Activated CD4-positive, alpha-beta T cell treated with anti-CD3 and anti-CD28 coated beads, Interleukin-2, amount 50 U/mL, for 4 hours (primary cell): Measurements from ENCODE around the gene S1PR4.
A peak's percentile ranks its signal among the peaks of the same experiment; 100 is the strongest.

Experiments
- DNase-seq, 2 experiments: peaks; one replicate each; pipeline ENCODE4 v3.0.0-alpha.2; 2020

S1PR4 gene

GRCh38 chr19:3178377-3178972, at the start of gene S1PR4:
TSS of gene S1PR4 (plus strand) at chr19:3178769. CDS start at chr19:3178793, 24 bp downstream.
- peak; percentile 34 to 48 for DNase-seq

- DNase-seq, result no peak
These were observed 49.5 kb upstream of the S1PR4 start for GRCh38 chr19:3129112-3129511.

DNA sequence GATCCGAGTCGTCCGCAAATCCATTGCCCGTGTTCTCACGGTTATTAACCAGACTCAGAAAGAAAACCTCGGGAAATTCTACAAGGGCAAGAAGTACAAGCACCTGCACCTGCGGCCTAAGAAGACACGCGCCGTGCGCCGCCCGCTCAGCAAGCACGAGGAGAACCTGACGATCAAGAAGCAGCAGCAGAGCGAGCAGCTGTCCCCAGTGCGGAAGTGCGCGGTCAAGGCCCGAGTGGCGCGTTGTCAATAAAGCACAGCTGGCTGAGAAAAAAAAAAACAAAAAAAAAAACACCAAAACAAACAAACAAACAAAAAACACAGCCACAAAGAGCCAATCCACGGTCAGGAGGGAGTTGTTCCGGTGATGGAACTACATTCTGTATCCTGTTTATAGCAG, 47.4 kb upstream of the S1PR4 start:
- DNase-seq, result no peak

DNA sequence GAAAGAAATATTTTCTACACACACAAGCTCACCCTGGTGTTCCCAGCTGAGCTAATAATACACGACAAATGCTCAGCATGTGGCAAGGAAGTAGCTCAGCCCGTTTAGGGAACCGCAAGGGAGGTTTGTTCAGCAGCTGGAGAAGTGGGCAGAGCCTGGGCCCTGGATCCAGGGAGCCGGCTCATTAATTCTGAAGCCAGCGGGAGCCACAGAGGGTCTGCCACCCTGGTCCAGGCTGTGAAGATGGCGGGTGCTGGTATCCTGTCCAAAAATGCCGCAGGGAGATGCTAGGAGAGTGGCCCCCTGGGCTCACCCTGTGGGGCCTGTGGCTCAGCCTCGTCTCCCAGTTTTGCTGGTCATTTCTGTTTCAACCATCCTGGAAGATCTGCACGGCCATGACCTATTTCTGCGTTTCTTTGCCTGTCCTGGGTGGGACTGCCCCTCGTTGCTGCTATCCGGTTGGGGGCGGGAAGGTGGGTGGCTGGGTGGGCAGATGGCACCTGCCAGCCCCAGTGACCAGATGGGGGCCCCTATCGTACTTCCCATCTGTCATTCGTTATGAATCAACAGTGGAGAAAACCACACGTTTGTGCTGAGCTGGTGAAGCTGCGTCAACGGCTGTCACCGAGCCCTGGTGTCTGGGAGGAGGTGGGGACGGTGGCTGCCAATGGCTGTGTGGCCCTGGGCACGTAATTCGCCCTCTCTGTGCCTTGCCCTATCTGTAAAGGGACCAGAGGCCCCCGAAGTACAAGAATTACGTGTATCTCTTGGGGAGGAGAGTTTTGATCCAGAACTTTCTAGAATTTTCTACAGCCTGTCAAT, 45.4 kb upstream of the S1PR4 start:
- peak; percentile 69 to 72 for DNase-seq

GRCh38 chr19:3133793-3134116, 44.8 kb upstream of the S1PR4 start:
- DNase-seq, result no peak

DNA sequence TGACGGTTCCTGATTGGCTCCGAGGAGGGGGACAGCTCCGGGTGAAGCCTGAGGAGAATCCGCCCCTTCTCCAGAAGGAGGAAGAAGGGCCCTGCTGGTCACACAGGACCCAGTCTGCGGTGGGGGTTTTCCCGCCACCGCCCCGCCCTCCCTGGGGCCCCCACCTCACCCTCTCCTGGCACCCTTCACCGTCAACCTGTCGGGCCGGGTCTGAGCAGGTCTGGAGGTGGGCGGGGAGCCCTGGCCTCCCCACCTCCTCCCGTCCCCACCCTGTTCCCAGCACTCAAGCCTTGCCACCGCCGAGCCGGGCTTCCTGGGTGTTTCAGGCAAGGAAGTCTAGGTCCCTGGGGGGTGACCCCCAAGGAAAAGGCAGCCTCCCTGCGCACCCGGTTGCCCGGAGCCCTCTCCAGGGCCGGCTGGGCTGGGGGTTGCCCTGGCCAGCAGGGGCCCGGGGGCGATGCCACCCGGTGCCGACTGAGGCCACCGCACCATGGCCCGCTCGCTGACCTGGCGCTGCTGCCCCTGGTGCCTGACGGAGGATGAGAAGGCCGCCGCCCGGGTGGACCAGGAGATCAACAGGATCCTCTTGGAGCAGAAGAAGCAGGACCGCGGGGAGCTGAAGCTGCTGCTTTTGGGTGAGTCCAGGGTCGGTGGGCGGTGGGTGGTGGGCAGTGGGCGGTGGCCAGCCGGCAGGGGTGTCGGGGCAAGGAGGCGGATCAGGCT, 42.4 kb upstream of the S1PR4 start, which contains the start of gene GNA15:
TSS of gene GNA15 (plus strand) at position 73 of the 723 bp plus-strand sequence. CDS start at position 491, 418 bp downstream.
- peak; percentile 19 to 25 for DNase-seq

GRCh38 chr19:3136684-3137055, 41.9 kb upstream of the S1PR4 start:
- no peak for DNase-seq

GRCh38 chr19:3137119-3137518, 41.5 kb upstream of the S1PR4 start:
- no peak for DNase-seq

DNA sequence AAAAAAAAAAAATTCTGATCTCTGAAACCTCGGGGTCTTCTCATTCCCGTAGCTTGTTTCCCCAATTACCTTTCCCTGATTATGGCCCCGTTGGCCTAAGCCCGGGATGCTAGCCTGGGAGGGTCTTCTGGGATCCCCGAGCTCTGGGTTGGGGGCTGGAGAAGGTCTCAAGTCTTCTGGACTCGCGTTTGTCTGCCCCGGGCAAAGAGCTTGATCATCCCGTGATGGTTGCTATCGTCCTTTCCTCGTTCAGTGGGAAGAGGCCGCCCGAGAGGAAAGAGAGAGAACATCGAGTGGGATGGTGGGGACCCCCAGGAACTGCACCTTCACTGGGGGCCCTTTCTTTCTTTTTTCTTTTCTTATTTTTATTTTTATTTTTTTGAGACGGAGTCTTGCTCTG, 40.3 kb upstream of the S1PR4 start:
- no peak for DNase-seq

- DNase-seq, result no peak
These were observed 37.9 kb upstream of the S1PR4 start for GRCh38 chr19:3140667-3141038.

DNA sequence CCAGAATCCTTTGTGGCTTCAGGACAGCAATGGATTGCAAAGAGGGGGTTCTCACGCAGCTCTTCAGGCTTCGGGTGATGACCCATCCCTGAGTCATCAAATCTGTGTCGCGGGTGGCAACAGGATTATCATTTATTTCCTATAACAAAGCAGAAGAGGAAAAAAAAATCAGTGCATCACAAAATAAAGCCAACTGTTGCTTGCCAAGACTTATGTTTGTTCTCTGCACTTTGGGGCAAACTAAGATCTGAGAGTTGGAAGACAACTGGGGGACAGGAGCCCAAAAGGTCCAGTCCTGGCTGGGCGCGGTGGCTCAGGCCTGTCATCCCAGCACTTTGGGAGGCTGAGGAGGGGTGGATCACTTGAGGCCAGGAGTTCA, 36.3 kb upstream of the S1PR4 start:
- DNase-seq, result peak; percentile 55 to 68

GRCh38 chr19:3142781-3143337, 35.7 kb upstream of the S1PR4 start:
- no peak for DNase-seq

DNA sequence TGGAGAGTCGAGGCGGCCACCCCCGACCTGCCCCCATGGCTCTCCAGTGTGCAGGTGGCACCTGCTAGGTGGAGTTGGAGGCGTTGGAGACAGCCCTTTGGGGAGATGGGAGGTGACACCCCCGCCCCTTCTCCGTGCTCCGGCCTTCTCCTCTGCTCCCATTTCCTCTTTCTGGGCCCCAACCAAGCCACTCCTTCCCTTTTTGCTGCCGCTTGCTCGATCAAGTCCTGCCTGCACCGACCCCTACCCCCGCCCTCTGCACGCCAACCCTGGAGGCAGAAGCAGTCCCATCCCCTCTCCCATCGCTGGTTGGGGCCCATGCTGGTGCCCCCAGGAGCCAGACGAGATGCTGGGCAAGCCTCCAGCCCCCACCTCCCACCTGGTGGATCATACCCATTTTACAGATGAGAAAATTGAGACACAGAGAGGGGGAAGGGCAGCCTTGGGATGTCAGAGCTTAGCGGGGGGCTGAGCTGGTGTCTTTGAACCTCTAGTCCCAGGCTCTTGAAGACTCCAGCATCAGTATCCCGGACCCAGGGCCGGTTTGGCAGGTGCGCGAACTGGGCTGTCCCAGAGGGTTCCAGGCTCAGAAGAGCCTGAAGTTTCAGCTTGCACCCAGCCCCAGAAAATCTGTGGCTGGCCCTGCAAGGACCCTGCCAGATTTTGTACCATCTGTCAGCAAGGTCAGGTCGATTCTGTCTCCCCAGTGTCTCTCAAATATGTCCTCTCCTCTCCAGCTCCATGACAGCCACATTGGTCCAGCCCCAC, 32.5 kb upstream of the S1PR4 start:
- DNase-seq, result no peak

DNA sequence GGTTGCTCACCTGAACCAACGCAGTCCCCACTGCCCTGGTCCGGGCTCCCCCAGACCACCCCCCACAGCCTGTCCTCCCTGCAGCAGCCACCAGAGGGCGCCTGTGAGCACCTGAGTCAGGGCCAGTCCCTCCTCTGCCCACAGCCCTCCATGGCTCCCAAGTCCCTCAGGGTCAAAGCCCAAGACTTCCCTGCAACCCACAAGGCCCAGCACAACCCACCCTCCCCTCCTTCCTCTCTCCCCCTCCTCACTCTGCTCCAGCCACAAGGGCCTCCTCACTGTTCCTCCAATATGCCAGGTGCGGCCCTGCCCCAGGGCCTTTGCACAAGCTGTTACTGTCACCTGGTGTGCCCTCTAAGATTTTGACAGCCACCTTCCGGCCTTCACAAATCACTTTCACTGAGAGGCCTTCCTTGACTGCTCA, 31.9 kb upstream of the S1PR4 start:
- DNase-seq, result peak; percentile 61 to 68

- no peak for DNase-seq
These were observed 30.1 kb upstream of the S1PR4 start for GRCh38 chr19:3148503-3148902.

DNA sequence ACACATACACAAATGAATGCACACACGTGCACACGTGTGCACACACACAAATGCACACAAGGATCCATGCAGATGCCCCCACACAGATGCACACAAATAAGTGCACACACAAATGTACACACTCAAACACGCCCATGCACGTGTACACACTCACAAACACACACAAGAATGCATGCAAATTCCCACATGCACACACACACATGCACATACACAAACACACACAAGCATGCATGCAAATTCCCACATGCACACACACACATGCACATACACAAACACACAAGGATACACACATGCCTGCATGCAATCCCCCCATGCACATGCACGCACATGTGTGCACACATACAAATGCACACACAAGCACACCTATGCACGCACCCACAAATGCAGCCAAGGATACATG, 29.5 kb upstream of the S1PR4 start:
- DNase-seq, result no peak

GRCh38 chr19:3149526-3150505, 28.8 kb upstream of the S1PR4 start:
- no peak for DNase-seq

DNA sequence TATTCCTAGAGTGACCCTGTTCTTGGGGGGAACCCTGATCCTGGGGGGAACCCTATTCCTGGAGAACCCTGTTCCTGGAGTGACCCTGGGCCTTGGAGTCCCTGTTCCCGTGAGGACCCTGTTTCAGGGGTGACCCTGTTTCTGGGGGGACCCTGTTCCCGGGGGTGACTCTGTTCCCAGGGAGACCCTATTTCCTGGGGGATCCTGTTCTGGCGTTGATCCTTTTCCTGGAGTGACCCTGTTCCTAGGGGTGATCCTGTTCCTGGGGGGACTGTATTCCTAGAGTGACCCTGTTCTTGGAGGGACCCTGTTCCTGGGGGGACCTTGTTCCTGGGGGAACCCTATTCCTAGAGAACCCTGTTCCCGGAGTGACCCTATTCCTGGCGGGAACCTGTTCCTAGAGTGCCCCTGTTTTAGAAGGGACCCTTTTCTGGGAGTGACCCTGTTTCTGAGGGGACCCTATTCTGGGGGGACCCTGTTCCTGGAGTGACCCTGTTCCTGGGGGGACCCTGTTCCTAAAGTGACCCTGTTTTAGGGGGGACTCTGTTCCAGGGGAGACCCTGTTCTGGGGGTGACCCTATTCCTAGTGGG, 27.7 kb upstream of the S1PR4 start:
- no peak for DNase-seq

GRCh38 chr19:3151563-3152418, 26.8 kb upstream of the S1PR4 start:
- no peak for DNase-seq

- DNase-seq, result no peak
These were observed 26.2 kb upstream of the S1PR4 start for GRCh38 chr19:3152419-3152780.
